ENCODE measurements around the gene STAC2.

The STAC2 gene

GRCh38 chr17:39239640-39240314, 14.0 kb upstream of the STAC2 start:
- TF ChIP-seq, protein P1, sequence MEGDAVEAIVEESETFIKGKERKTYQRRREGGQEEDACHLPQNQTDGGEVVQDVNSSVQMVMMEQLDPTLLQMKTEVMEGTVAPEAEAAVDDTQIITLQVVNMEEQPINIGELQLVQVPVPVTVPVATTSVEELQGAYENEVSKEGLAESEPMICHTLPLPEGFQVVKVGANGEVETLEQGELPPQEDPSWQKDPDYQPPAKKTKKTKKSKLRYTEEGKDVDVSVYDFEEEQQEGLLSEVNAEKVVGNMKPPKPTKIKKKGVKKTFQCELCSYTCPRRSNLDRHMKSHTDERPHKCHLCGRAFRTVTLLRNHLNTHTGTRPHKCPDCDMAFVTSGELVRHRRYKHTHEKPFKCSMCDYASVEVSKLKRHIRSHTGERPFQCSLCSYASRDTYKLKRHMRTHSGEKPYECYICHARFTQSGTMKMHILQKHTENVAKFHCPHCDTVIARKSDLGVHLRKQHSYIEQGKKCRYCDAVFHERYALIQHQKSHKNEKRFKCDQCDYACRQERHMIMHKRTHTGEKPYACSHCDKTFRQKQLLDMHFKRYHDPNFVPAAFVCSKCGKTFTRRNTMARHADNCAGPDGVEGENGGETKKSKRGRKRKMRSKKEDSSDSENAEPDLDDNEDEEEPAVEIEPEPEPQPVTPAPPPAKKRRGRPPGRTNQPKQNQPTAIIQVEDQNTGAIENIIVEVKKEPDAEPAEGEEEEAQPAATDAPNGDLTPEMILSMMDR (IDR thresholded peaks at IDR 0.05; ENCODE audit: low read depth, low read length, missing control alignments), result peak; percentile 87
- no peak overlapping the region for H3K4me3 ChIP-seq (ENCODE audit: low read depth, low read length)
- DNase-seq (ENCODE audit: low read depth), result peak; percentile 19

DNA sequence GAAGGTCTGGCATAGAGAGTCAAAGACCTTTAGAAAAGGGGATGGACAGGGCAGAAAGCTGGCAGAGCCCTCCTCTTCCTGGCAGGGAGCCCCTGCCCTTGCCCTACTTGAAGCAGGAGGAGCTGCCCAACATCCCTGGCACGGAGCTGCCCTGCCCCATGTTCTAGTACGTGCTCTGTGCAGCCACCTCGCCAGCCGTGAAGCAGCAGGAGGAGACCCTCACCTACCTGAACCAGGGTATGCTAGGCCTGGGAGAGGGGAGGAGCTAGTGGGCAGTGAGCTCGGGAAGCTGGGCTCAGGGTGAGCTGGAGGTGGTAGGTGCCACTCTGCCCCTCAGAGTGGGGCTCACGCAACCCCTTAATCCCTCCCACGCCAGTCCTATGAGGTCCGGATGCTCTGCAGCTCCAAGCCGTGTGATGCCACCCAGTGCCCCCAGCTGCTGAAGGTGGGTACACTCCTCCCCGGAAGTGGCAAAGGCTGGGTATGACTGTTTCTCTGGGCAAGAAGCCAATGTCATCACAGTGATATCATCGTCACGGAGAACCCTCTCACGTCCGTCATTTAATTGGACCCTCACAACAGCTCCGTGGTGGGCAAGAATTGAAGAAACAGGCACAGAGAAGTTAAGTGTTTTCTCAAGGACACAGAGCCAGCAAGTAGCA, 12.7 kb upstream of the STAC2 start:
- H3K4me3 ChIP-seq (ENCODE audit: low read depth, low read length), result no peak overlapping the region
- no peak for DNase-seq (ENCODE audit: low read depth)
- TF ChIP-seq, protein P1 (IDR thresholded peaks at IDR 0.05; ENCODE audit: low read depth, low read length, missing control alignments), result no peak

- TF ChIP-seq, protein P1 (IDR thresholded peaks at IDR 0.05; ENCODE audit: low read depth, low read length, missing control alignments), result no peak
- DNase-seq (ENCODE audit: low read depth), result no peak
- H3K4me3 ChIP-seq (ENCODE audit: low read depth, low read length), result no peak overlapping the region
Observed at GRCh38 chr17:39237586-39237985, 11.8 kb upstream of the STAC2 start.

GRCh38 chr17:39236981-39237441, 11.3 kb upstream of the STAC2 start:
- no peak overlapping the region for H3K4me3 ChIP-seq (ENCODE audit: low read depth, low read length)
- TF ChIP-seq, protein P1 (IDR thresholded peaks at IDR 0.05; ENCODE audit: low read depth, low read length, missing control alignments), result no peak

GRCh38 chr17:39236450-39236927, 10.7 kb upstream of the STAC2 start:
- TF ChIP-seq, protein P1 (IDR thresholded peaks at IDR 0.05; ENCODE audit: low read depth, low read length, missing control alignments), result no peak
- H3K4me3 ChIP-seq (ENCODE audit: low read depth, low read length), result no peak overlapping the region
- no peak for DNase-seq (ENCODE audit: low read depth)

More at GRCh38 chr17:39236981-39237441, 11.3 kb upstream of the STAC2 start:
- no peak for DNase-seq (ENCODE audit: low read depth)

- peak; percentile 31 for DNase-seq (ENCODE audit: low read depth)
- no peak overlapping the region for H3K4me3 ChIP-seq (ENCODE audit: low read depth, low read length)
- TF ChIP-seq, protein P1 (IDR thresholded peaks at IDR 0.05; ENCODE audit: low read depth, low read length, missing control alignments), result peak; percentile 98
Observed at GRCh38 chr17:39235555-39236449, 10.1 kb upstream of the STAC2 start.

All from GM12864 (cell line).